HCT116 (cell line): ENCODE results near the gene TMEM185B. TPM values are rescaled to one million over a fixed set of nuclear protein-coding genes. Genes with fewer than 3 reads are reported as not detected.

Experiments used
- ATAC-seq: fragments of 200-7000 bp; cut with Tn5 transposase; 2 replicates; pipeline ENCODE4 v1.9.1; 2020; ENCODE audit warnings: mild to moderate bottlenecking, moderate library complexity
- BruUV-seq: library from RNA; stranded (reverse); fragments of 400-500 nt; replicated peaks from 2 replicates; lab custom pipeline; 2021; lab: Mats Ljungman, UMichigan
- CTCF ChIA-PET: fragments of 300-600 bp; sonication (Branson Sonifier 250); formaldehyde crosslinking; loops from one replicate; lab custom pipeline; 2021; ENCODE audit warnings: antibody characterized with exemption; lab: Charles Lee
- POLR2A ChIA-PET: fragments of 300-600, 350-600 bp; sonication (Branson Sonifier 250); formaldehyde crosslinking; loops from one replicate; lab custom pipeline; 2021; ENCODE audit warnings: antibody characterized with exemption; lab: Charles Lee
- RAD21 ChIA-PET, 2 experiments: fragments of 300-600 bp; sonication (Branson Sonifier 250); formaldehyde crosslinking; loops; one replicate each; lab custom pipeline; 2023; ENCODE audit warnings: low total read pairs in 2 of 2; ENCODE audit not compliant: uncharacterized antibody in 2 of 2, unreplicated experiment in 2 of 2, low non-redundant PET in 1 of 2; lab: Charles Lee
- DNase-seq: peaks from one replicate; pipeline ENCODE4 v3.0.0-alpha.2; 2010; ENCODE audit warnings: low read depth, low spot score
- H2AFZ ChIP-seq: fragments of 200-600 bp; shearing (Covaris generic), sonication (generic); 2 replicates; pipeline ENCODE4 v1.6.1; 2017; ENCODE audit warnings: low read depth, mixed run types, mixed read lengths, antibody characterized with exemption, low read length; ENCODE audit not compliant: poor library complexity, severe bottlenecking
- H3K27ac ChIP-seq: 2 replicates; pipeline ENCODE4 v1.5.1; 2012; ENCODE audit warnings: low read depth, low read length
- H3K27me3 ChIP-seq: fragments of 200-600 bp; sonication (generic); 2 replicates; pipeline ENCODE4 v1.6.1; 2016; ENCODE audit warnings: mixed run types, low read length, mixed read lengths; ENCODE audit not compliant: insufficient read depth
- H3K36me3 ChIP-seq, 2 experiments: fragments of 200-500 bp in 1 of 2; fragments of 200-600 bp in 1 of 2; sonication (Bioruptor generic) in 1 of 2; sonication (generic) in 1 of 2; 2 replicates each; pipeline versions ENCODE4 v1.5.1 to v1.6.1; 2014 to 2016; ENCODE audit warnings: low read length in 2 of 2, inconsistent platforms in 1 of 2, mixed read lengths in 1 of 2, mixed run types in 1 of 2; ENCODE audit not compliant: insufficient read depth in 2 of 2, control insufficient read depth in 1 of 2
- H3K4me1 ChIP-seq, 2 experiments: fragments of 200-600 bp in 1 of 2; sonication (generic) in 1 of 2; 2 replicates each; pipeline versions ENCODE4 v1.5.1 to v1.6.1; 2012 to 2017; ENCODE audit warnings: low read length in 2 of 2, inconsistent platforms in 1 of 2, mild to moderate bottlenecking in 1 of 2, mixed read lengths in 1 of 2, mixed run types in 1 of 2, moderate library complexity in 1 of 2; ENCODE audit not compliant: insufficient read depth in 2 of 2, control insufficient read depth in 1 of 2
- H3K4me2 ChIP-seq: fragments of 200-600 bp; sonication (generic); 2 replicates; pipeline ENCODE4 v1.6.1; 2017; ENCODE audit warnings: mixed run types, low read length, mixed read lengths
- H3K4me3 ChIP-seq, 2 experiments: fragments of 200-600 bp in 1 of 2; sonication (generic) in 1 of 2; replicated peaks in 1 of 2; 2 replicates each; pipeline ENCODE4 v1.5.1; 2011 to 2016; ENCODE audit warnings: low read length in 2 of 2, control low read depth in 1 of 2, low read depth in 1 of 2, mild to moderate bottlenecking in 1 of 2, mixed read lengths in 1 of 2, mixed run types in 1 of 2
- H3K79me2 ChIP-seq: fragments of 200-600 bp; sonication (generic); 2 replicates; pipeline ENCODE4 v1.6.1; 2017; ENCODE audit warnings: mild to moderate bottlenecking, mixed run types, low read length, moderate library complexity, mixed read lengths; ENCODE audit not compliant: insufficient read depth
- H3K9ac ChIP-seq: fragments of 200-600 bp; sonication (generic); 2 replicates; pipeline ENCODE4 v1.6.1; 2016; ENCODE audit warnings: low read length, mixed read lengths
- H3K9me2 ChIP-seq: fragments of 200-600 bp; sonication (generic), shearing (Covaris generic); 2 replicates; pipeline ENCODE4 v1.6.1; 2017; ENCODE audit warnings: mixed run types, mild to moderate bottlenecking, moderate library complexity; ENCODE audit not compliant: insufficient read depth
- H3K9me3 ChIP-seq, 2 experiments: fragments of 200-500 bp in 1 of 2; fragments of 200-600 bp in 1 of 2; sonication (Bioruptor generic) in 1 of 2; sonication (generic) in 1 of 2; 2 replicates each; pipeline ENCODE4 v1.6.1; 2014 to 2017; ENCODE audit warnings: low read length in 2 of 2, mixed read lengths in 2 of 2, inconsistent platforms in 1 of 2, low read depth in 1 of 2, mild to moderate bottlenecking in 1 of 2, mixed run types in 1 of 2, moderate library complexity in 1 of 2; ENCODE audit not compliant: control insufficient read depth in 1 of 2, insufficient read depth in 1 of 2
- H4K20me1 ChIP-seq: fragments of 200-600 bp; sonication (generic), shearing (Covaris generic); 2 replicates; pipeline ENCODE4 v1.6.1; 2017; ENCODE audit warnings: mixed run types, mild to moderate bottlenecking, moderate library complexity; ENCODE audit not compliant: insufficient read depth
- ATF3 ChIP-seq: IDR thresholded peaks from 2 replicates; pipeline ENCODE4 v1.6.1; 2012
- EGR1 ChIP-seq: IDR thresholded peaks from 2 replicates; pipeline ENCODE4 v1.6.1; 2012; ENCODE audit warnings: low read depth
- POLR2AphosphoS5 ChIP-seq: IDR thresholded peaks from 2 replicates; pipeline ENCODE4 v1.6.1; 2011; ENCODE audit warnings: mild to moderate bottlenecking, low read depth, low read length, moderate library complexity
- REST ChIP-seq: IDR thresholded peaks from 2 replicates; pipeline ENCODE4 v1.6.1; 2012; ENCODE audit warnings: low read depth
- intact Hi-C: fragments of 100-400 bp; cut with micrococcal nuclease; formaldehyde crosslinking; loops from 2 replicates; pipeline ENCODE4 v1.10.0; 2022
- total RNA-seq: library from RNA; stranded (reverse); gene quantifications from one replicate; pipeline ENCODE4 v1.2.1, GENCODE V29; 2021; ENCODE audit not compliant: unreplicated experiment

Gene TMEM185B
- total RNA-seq, 1 experiment from 2014 or later = 27.1 TPM

GRCh38 chr2:120239488-120240287 is 16.5 kb upstream of the TMEM185B start:
- Histone ChIP-seq H3K27me3 (no peaks in the 10 kb centered on the region), H4K20me1 (no peaks in the 10 kb centered on the region), H3K9me3 (peaks cover 0 to 9% of the 10 kb centered on the region in 2 experiments; a peak in 1 of 4 replicates), H2AFZ (no peak overlapping the region), H3K36me3 (no peaks in the 10 kb centered on the region), H3K9ac (peak overlapping the region; percentile 74), H3K4me3 (peak overlapping the region; percentile 2 to 59), H3K4me1 (peaks cover 37 to 75% of the 10 kb centered on the region in 2 experiments), H3K79me2 (no peaks in the 10 kb centered on the region), H3K9me2 (no peaks in the 10 kb centered on the region), H3K4me2 (peak overlapping the region; percentile 97), H3K27ac (peak overlapping the region; percentile 69)
- ATAC-seq = peak; percentile 52
- intact Hi-C loops = no loop called here
- no peak for TF ChIP-seq ATF3
- TF ChIP-seq POLR2AphosphoS5 = peak; percentile 14; the same call in 1 of the 2 replicates
- no peak for TF ChIP-seq EGR1
- no TSS peak for BruUV-seq
- DNase-seq = no peak
- RAD21 ChIA-PET = interaction anchor here in 1 of 2 experiments (0.7 to 1.4 kb wide), 2 partner anchors 13 to 222 kb away, joined by 3 read pairs; partner anchors contain the start of gene RALB
- POLR2A ChIA-PET = interaction anchor here (1.3 kb wide), 1 partner anchor 16 kb away, joined by 4 read pairs; the partner anchor contains the start of gene TMEM185B
- CTCF ChIA-PET = interaction anchor here (1.4 kb wide), 1 partner anchor 13 kb away, joined by 5 read pairs; the partner anchor contains the start of gene RALB

- H3K27ac ChIP-seq = peak overlapping the region; percentile 69
- H3K4me3 ChIP-seq = peak overlapping the region; percentile 35 to 59
- H3K27me3 ChIP-seq = no peaks in the 10 kb centered on the region
- H4K20me1 ChIP-seq = no peaks in the 10 kb centered on the region
- TF ChIP-seq REST (no peak), POLR2AphosphoS5 (peak; percentile 86)
- no TSS peak for BruUV-seq
- peak overlapping the region; percentile 97 for H3K4me2 ChIP-seq
- RAD21 ChIA-PET = interaction anchor here in 1 of 2 experiments (1.4 kb wide), 1 partner anchor 14 kb away, joined by 3 read pairs; the partner anchor contains the start of gene RALB
- H2AFZ ChIP-seq = no peak overlapping the region
- H3K79me2 ChIP-seq = no peaks in the 10 kb centered on the region
- POLR2A ChIA-PET = no interaction called here
- ATAC-seq (peak; percentile 82), DNase-seq (peak; percentile 80)
- peak overlapping the region; percentile 74 for H3K9ac ChIP-seq
- intact Hi-C loops = no loop called here
- H3K36me3 ChIP-seq = no peaks in the 10 kb centered on the region
- no peaks in the 10 kb centered on the region for H3K9me2 ChIP-seq
- H3K4me1 ChIP-seq = peaks cover 35 to 68% of the 10 kb centered on the region in 2 experiments
- CTCF ChIA-PET = interaction anchor here (1.0 kb wide), 1 partner anchor 14 kb away, joined by 3 read pairs; the partner anchor contains the start of gene RALB
- H3K9me3 ChIP-seq = peaks cover 0 to 6% of the 10 kb centered on the region in 2 experiments; a peak in 1 of 4 replicates
Measured at GRCh38 chr2:120238728-120239487, 15.7 kb upstream of the TMEM185B start.
